NCI-H1105 treated with DMSO at 0.1 percent for 48 hours (cell line): ENCODE results near the gene PSMC3IP.
A peak's percentile ranks its signal among the peaks of the same experiment; 100 is the strongest.

Experiments used
- DNase-seq: peaks from one replicate; lab custom pipeline; 2025; lab: John Stamatoyannopoulos, UW

Gene PSMC3IP

DNA sequence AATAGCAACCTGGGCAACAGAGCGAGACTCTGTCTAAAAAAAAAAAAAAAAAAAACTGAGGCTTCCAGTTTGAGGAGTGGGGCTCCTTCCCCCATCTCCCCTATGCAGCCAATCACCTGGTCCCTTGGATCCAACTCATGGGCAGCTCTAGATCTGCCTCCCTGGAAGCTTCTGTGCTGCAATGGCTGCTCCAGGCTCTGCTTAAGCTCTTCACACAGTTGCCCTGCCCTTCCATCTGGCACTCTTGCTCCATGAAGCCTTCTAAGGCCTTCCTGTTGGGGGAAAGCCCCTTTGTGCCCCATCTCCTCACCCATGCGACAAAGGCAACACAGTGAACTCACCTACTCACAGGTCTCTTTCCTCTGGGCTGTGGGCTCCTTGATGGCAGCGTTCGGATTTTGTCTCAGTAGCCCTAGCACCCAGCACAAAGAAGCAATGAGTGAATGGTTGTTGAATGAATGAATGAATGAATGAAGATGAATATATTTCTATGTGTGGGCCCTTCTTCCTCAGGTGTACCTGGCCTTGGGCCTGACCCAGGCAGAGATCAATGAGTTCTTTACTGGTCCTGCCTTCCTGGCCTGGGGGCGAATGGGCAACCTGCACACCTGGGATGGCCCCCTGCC, 39.6 kb downstream of the PSMC3IP start:
- DNase-seq = no peak

DNA sequence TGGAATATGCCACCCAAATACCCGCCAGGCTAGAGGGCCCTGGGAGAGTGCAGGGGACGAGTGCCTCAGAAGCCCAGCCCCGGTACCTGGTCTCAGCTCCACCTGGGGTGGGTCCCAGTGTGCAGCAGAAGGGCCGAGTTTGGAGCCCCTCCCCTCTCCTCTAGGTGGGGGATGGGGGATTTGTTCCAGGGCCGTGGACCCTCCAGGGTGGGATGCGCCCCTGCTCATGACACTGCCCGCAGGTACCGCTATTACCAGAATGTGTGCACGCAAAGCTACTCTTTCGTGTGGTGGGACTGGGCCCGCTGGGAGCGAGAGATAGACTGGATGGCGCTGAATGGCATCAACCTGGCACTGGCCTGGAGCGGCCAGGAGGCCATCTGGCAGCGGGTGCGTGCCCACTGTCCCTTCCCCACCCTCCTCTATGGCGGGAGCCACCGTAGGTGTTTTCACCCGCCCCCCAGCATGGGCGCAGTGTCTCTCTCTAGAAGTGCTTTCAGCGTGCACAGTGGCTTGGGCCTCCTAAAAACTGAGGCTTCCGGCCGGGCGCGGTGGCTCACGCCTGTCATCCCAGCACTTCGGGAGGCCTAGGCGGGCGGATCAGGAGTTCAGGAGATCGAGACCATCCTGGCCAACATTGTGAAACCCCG, 40.2 kb downstream of the PSMC3IP start:
- no peak for DNase-seq

DNA sequence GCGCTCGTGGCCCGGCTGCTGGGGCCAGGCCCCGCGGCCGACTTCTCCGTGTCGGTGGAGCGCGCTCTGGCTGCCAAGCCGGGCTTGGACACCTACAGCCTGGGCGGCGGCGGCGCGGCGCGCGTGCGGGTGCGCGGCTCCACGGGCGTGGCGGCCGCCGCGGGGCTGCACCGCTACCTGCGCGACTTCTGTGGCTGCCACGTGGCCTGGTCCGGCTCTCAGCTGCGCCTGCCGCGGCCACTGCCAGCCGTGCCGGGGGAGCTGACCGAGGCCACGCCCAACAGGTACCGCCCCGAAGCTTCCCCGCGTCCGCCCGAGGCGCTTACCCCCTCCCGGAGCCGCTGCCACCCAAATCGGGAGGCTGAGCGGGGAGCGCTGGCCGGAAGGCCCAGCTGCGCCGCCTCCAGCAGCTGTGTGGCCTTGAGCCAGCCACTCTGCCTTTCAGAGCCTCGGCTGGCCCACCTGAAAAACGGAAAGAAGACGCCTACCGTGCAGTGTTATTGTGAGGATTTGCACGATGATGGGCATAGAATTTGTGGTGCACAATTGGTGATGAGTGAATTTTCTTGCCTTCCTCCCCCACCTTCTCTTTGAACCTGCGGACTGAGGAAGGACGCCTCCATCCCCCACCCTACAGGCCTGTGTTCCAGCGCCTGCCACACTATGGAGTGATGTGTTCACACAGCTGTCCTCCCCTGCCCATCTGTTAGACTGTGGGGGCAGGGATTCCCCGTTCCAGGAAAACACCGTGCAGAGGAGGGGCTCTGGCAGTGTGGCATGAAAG, 41.0 kb downstream of the PSMC3IP start:
- peak; percentile 80 for DNase-seq

DNA sequence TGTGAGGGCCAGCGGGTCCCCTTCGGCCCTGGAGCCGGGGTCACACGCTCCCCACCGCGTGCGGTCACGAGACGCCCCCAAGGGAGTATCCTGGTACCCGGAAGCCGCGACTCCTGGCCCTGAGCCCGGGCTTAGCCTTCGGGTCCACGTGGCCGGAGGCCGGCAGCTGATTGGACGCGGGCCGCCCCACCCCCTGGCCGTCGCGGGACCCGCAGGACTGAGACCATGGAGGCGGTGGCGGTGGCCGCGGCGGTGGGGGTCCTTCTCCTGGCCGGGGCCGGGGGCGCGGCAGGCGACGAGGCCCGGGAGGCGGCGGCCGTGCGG, 41.5 kb downstream of the PSMC3IP start, which contains the start of gene NAGLU:
Gene NAGLU, plus strand, starts transcription at position 194 of the 324 bp plus-strand sequence. Its CDS starts 32 bp downstream, at position 226.
- peak; percentile 84 for DNase-seq

DNA sequence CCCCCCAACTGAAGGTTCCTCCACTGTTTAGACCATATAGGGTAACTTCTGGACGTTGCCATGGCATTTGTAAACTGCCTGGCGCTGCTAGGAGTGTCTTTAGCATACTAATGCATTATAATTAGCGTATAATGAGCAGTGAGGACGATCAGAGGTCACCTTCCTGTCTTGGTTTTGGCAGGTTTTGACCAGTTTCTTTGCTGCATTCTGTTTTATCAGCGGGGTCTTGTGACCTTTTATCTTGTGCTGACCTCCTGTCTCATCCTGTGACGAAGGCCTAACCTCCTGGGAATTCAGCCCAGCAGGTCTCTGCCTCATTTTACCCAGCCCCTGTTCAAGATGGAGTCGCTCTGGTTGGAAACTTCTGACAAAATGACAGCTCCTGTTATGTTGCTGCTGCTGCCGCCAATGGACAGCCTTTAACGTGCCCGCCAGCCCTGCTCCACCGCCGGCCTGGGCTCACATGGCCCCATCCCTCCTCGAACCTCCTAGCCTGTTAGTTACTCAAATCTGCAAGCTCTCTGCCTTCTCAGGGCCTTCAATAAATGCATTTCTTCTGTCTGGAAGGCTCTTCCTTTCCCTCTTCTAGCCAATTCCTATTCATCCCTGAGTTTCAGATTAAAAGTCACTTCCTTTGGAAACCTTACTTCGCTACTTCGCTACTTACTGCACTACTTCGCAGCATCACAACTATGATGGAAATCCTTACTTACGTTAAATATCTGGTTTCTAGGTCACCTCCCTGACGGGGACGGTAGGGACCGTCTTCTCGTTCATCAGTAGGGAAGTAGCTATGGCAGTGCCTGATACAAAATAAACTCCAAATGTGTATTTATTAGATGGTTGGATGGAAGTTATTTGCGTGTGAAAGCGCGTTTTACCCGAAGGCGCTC, 42.1 kb downstream of the PSMC3IP start:
- DNase-seq = no peak

DNA sequence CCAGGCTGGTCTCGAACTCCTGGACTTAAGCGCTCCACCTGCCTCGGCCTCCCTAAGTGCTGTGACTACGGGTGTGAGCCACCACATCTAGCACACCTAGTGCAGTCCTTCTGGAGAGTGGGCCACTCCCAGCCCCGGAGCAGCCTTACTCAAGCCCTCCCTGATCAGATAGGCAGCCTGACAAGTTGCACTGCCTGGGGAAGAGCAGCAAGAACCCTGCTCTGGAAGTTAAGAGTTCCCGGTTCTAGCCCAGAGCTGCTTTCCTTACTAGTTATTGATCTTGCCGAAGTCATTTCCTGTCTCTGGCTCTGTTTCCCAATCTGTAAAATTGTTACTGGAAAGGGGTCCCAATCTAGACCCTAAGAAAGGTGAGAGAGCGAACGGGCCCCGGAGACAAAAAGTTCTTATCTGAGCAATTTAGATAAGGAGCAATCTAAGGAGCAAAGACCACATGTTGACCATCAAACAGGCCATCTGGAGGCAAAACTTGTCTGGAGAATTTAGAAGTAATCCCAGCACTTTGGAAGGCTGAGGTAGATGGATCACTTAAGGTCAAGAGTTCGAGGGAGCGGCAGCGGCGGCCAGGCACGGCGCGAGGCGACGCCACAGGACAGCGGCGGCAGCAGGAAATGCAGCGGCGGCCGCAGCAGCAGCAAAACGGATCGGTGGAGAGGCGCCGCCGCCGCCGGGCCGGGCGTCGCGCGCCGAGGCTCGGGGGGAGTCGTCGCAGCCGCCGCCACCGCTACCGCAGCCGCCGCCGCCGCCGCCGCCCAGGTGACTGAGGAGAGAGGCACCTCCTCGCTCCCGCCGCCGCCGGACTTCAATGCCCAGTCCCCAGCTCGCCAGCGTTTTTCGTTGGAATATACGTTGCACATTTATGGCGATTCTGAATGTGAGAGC, 45.8 kb downstream of the PSMC3IP start:
- DNase-seq = peak; percentile 39

DNA sequence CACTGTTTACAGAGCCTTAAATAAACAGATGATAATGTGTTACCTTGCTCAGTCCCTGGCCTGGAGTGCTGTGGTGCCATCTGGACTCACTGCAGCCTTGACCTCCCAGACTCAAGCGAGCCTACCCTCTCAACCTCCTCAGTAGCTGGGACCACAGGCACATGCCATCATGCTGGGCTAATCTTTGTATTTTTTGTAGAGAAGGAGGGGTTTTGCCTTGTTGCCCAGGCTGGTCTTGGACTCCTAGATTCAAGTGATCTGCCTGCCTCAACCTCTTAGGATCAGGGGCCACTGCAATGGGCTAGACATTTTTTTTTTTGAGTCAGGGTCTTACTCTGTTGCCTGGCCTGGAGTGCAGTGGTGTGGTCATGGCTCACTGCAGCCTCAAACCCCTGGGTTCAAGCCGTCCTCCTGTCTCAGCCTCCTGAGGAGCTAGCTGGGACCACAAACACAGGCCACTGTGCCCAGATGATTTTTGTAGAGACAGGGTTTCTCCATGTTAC, 46.5 kb downstream of the PSMC3IP start:
- DNase-seq = no peak

DNA sequence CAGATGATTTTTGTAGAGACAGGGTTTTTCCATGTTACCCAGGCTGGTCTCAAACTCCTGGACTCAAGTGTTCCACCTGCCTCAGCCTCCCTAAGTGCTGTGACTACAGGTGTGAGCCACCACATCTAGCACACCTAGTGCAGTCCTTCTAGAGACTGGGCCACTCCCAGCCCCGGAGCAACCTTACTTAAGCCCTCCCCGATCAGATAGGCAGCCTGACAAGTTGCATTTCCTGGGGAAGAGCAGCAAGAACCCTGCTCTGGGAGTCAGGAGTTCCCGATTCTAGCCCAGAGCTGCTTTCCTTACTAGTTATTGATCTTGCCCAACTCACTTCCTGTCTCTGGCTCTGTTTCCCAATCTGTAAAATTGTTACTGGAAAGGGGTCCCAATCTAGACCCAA, 48.5 kb downstream of the PSMC3IP start:
- DNase-seq = no peak

DNA sequence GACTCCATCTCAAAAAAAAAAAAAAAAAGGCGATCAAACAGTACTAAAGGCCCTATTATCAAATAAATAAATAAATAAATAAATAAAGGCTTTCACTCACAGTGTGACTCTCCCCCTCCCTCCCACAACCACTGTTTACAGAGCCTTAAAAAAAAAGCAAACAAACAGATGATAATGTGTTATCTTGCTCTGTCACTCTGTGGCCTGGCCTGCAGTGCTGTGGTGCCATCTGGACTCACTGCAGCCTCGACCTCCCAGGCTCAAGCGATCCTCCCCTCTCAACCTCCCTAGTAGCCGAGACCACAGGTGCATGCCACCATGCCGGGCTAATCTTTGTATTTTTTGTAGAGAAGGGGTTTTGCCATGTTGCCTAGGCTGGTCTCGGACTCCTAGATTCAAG, 49.6 kb downstream of the PSMC3IP start:
- DNase-seq = no peak

DNA sequence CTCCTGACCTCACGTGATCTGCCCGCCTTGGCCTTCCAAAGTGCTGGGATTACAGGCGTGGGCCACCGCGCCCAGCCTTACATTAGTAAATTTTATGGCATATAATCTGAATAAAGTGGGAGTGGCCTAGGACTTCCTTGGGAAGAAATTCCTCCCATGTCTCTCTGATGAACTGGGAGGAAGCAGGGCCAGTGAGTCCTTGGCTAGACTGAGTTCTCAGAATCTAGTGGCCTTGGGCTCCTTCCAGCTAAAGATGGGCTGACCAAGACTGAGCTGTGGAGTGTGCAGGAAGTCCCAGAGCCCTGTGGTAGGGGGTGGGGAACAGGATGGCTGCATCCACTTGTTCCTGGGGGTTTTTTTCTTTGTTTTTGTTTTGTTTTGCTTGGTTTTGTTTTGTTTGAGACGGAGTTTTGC, 51.5 kb downstream of the PSMC3IP start:
- DNase-seq = no peak

DNA sequence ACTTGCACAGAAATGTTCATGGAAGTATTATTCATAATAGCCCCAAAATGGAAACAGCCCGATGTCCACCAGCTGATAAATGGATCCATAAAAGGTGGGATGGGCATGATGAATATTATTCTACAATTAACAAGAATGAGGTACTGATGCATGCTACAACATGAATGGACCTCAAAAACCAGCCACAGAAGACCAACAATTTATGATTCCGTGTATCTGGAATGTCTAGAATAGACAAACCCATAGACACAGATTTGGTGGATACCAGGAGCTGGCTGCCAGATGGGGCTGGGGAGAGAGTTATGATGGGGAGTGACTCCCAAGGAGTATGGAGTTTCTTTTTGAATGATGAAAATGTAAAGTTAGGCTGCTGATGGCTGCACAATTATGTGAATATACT, 52.3 kb downstream of the PSMC3IP start:
- DNase-seq = no peak

DNA sequence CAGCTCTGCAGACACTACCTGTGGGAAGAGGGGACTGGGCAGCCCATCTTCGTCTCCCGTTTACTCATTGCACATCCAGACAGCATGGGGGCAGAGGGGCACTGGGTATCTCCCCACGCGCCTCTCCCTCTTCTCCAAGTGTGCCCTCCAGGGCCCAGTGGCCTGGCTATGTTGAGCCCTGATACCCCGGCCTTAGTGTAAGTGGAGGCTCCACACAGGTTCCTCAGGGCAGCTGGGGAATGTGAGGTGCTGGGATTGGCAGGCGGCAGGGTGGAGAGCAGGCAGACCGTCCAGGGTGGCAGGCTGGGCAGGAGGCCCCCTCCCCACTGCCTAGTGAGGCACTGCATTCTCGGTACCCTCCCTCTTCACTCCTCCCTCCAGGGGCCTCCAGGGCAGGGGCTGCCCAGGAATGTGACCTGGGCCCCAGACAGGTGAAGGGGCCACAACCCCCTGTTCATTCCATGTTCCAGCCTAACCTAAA, 54.7 kb downstream of the PSMC3IP start:
- DNase-seq = no peak
